ENCODE results near the gene SLC7A5. TPM values are rescaled to one million over a fixed set of nuclear protein-coding genes. Genes with fewer than 3 reads are reported as not detected.
"Not testable (repeated sequence)": the region's sequence is repeated elsewhere in the genome, so short reads cannot be mapped to it uniquely, and the experiment has no call there.

The SLC7A5 gene
- polyA plus RNA-seq, 3 donors, result 4.8 to 10.0 (median 6.1) TPM

DNA sequence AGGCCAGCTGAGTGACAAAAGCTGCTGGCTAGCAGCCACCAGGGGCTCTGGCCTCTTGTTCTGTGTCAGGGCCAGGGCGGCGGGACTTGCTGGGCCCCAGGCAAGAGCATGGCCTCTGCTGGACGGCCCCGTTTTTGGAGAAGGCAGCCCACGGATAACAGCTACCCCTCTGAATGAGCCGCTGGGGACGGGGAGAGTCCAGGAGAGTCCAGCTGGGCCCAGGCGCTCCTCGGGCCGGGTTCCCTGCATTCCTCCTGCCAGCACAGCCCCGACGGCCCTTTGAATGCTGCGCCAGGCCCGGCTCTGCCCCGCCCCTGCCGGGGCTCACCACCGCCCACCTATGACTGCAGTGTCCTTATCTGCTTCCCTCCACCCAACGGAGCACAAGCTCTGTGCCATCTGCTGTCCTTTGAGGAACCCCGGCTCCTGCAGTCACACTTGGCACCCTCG, 33.4 kb downstream of the SLC7A5 start:
- no peak for DNase-seq

DNA sequence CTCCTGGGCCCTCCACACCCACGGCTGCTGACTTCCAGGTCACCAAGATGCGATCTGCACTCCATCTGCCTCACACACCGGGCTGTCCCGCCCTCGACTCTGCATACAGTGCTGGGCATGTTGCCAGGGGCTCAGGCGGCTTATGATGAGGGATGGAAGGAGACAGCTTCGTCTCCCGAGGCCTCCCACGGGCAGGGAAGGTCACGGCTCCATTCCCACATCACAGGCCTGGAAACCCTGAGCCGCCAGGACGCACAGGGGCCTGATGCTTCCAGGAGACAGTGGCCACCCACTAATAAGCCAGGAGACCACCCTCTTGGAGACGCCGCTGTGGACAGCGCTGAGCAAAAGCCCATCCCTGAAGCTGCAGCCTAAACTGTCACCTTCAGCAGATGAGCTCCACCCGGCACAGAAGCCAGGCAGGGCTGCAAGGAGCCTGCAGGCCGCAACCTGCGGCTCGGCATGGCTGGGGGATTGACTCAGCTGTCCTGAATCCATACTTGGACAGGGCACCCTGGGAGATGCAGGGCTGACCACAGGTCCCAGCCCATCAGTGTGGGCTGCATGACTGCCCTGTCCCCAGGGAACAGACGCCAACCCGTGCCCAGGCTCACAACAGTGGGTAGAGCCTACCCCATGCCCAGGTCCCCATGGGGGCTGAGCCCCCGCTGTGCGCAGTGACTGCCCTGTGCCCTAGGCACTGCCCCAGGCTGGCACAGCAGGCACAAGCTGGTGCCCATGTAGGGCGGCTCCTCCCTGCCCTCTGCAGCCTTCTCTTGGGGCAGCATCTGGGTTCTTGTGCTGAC, 34.4 kb downstream of the SLC7A5 start:
- DNase-seq, result no peak

DNA sequence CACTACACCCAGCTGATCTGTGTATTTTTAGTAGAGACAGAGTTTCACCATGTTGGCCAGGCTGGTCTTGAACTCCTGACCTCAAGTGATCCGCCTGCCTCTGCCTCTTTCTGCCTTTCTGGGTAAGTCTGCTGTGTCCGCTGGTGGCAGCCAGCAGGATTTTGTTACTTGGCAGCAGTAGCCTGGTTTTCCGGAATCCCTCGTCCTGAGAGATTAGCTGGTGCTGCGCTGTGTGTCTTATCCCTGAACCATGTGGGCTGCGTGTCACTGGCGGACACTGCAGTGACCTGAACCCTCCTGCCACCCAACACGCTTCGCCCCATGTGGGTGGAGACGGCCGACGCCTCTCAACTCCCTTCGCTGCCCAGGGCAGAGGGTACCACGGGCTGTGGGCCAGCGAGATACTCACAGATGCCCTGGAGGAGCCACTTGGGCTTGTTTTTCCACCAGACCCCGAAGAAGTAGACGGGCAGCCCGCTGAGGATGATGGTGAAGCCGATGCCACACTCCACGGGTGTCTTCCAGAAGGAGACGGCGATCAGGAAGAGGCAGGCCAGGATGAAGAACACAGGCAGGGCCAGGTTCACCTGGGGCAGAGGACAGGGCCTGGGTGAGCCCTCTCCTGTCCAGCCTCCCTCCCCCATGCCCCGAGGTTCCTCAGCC, 35.2 kb downstream of the SLC7A5 start:
- DNase-seq, result no peak

DNA sequence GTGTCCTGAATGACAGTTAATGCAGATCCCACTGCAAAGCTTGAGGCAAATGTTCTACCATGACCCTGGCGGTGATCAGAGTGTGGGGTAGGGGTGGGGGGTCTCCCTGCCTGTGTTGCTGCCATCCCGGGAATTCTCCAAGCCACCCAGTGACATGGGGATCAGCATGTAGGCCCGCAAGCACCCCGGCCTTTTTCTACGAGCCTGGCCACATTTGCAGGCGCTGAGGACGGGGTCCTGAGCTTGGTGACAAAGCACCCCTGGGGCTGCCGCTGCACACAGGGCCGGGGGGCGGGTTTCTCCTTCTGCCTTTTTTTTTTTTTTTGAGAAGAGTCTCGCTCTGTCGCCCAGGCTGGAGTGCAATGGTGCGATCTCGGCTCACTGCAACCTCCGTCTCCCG, 35.8 kb downstream of the SLC7A5 start:
- no peak for DNase-seq

DNA sequence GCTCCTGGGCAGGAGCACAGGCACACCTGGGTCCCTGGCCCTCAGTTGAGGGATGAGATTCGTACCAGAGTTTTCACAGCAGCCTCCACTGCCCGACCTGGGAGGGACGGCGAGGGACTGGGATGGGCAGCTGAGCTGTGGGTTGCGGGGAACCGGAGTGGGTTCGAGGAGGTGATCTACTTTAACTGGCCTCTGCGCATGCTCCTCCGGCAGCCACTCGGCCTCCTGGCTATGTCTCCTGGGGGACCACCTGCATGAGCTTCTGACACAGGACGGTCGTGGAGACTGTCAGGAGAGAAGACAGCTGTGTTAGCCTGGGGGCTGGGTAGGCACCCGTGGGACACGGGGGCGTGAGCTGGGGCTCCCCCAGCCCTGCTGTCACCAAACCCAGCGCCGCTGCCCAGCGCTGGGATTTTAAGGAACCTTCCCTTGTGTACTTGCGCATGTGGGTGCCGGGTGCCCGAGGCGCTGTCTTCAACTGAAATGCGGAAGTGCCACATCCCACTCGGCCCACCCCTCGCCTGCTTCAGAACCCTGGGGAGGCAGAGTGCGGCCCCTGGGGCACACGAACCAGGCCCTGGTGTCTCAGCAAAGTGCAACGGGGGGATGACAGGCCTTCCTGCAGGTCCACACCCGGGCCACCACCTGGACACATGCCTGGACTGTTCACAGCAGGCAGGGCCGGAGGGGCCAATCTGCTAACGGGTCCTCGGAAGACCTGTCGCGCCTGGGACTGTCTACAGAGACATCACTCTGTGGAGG, 36.4 kb downstream of the SLC7A5 start:
- no peak for DNase-seq

DNA sequence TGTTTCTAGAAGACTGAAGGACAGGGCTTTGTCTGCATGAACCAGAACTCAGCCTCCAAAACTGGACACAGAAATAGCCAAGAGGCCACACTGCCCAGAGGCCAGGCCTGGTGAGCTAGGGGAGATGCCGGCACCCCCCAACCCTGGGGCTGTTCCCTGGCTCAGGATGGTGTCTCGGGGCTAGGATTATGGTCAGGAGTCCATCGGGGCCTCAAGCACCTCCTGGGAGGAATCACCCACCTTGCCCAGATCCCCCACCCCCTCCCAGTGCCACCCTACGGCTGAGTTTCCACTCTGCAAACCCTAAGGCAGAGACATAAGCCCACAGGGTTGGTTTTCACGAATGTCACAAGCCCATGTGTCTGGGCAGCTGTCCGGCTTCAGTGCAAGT, 37.2 kb downstream of the SLC7A5 start:
- no peak for DNase-seq

DNA sequence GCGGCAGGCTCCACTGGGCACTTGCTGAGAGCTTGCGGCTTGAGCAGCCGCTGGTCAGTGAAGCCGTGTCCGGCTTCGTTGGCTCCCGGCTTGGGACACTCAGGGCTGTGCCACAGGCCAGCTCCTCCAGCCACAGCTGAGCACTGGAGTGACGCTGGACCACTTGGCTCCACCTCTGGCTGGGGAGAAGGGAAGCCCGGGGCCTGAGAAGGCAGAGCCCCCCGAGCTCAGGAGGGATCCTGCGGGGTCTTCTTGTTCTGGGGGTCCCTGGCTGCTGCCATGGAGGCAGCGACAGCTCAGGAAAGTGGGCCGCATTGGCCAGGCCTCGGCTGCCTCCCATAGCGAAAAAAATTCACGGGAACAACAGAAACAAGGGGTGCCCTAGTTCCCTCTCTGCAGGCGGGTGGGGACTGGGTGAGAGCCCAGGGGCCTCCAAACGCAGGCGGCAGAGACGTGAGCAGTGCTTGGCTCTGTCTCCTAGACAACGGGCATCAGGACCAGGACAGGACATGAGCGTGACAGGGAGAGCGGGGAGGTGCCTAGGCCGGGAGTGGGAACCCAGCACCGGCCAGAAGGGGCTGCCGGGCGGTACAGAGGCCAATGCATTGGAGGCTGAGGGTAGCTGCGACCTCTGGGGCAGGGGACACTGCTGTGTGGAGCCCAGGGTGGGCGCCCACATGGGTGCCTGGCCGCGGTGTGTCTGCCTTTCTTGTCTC, 37.7 kb downstream of the SLC7A5 start:
- no peak for DNase-seq

DNA sequence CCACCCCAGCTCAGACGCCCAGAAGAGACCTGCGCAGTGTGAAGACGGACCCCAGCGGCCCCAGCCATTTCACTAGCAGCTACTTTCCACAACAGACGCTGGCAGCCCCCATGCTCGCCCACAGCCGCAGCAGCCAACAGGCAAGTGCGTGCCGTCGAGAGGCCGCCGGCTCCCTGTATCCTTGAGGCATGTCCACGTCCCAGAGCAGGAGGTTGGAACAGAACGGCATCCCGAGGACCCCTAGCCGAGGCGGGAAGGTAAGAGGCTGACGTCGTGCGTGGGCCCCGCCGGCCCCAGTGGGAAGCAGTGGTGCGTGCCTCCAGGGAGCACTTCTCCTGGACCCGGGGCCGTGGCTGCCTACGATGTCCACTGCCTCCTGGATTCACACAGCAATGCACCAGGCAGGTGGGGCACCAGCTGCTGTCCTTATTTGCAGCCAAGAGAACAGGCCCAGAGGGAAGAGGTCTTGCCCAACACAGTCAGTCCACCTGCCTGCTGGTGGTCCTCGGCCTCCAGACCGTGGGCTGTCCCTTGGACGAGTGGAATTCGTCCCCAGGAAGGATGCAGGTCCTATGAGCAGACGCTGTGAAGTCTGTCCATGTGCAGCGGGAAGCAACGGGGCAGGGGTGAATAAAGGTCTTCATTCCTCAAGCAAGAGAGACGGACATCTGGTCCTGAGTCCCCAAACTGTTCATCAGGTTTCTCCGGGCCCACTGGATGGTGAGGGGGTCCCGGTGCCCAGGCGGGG, 38.5 kb downstream of the SLC7A5 start:
- DNase-seq, result no peak

DNA sequence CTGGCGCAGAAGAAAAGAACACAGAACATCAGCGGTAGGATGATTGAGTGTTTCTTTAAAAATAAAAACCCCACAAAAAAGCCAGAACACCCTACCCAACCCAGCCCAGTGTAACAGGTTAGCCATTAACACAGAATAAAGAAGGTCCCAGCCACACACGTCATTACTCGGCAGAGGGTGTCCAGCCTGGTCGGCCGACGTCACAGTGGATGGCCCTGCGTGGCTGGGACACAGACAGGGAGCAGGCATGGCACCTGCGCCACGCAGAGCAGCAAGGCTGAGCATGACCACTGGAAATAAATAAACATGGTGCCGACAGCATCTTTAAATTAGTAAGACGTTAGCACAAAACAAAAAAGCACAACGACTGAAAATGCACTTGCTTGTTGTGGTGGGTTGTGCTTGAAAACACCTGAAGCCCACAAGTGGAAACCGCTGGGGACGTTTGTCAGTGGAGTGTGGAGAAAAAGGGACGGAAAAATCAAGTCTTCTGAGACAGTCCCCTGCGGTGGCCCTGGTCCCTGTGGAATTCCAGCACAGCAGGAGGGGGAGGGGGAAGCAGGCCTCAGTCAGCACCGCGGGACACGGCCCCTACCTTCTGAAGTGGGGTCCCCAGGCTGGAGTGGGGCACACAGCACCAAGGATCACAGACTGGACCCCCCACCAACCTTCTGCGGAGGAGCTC, 39.2 kb downstream of the SLC7A5 start:
- no peak for DNase-seq

DNA sequence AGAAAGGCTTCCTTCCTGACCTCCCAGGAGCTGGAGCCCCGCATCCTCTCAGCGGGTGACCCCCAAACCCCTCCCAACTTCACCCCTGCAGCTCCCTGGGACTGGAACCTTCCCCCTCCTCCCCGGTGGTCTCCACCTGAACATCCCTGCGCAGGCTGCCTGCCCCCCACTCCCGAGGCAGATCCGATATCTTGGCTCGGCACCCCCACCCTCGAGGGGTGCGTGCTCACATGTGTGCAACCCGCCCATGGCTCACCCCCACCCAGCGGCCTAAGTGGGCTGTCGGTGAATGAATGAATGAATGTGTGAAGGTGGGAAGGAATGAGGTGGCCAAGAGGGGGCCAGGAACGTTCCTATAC, 39.7 kb downstream of the SLC7A5 start:
- no peak for DNase-seq

DNA sequence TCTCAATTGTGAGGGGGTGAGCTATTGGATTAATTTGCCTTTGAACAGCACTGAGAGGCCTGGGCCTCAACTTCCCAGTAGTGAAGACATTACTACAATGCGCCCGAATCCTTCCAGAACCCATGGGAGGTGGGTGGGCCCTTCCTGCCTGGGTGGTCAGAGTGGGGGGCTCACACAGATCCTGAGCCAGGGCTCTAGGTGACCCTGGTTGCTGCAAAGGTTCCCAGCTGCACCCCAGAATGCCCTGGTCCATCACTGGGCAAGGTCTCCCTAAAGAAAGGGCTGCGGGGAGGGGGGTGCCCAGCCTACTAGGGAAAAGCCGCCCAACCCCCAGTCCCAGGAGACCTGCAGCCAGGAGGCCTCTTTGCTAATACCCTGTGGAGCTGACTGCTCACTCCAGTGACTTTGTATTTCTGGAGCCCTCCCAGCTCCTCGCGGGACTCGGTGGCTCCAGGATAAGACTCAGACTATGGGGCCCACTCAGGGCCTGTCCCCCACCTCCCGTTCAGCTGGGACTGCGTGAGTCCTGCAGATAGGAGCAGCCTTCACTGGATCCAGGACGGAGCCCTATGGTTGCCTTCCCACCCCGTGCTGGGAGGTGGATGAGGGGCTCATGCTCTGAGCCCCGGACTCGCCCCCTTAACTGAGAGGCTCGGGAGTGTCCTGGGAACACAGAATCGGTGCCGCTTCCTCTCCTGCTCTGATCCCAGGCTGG, 40.2 kb downstream of the SLC7A5 start:
- no peak for DNase-seq

DNA sequence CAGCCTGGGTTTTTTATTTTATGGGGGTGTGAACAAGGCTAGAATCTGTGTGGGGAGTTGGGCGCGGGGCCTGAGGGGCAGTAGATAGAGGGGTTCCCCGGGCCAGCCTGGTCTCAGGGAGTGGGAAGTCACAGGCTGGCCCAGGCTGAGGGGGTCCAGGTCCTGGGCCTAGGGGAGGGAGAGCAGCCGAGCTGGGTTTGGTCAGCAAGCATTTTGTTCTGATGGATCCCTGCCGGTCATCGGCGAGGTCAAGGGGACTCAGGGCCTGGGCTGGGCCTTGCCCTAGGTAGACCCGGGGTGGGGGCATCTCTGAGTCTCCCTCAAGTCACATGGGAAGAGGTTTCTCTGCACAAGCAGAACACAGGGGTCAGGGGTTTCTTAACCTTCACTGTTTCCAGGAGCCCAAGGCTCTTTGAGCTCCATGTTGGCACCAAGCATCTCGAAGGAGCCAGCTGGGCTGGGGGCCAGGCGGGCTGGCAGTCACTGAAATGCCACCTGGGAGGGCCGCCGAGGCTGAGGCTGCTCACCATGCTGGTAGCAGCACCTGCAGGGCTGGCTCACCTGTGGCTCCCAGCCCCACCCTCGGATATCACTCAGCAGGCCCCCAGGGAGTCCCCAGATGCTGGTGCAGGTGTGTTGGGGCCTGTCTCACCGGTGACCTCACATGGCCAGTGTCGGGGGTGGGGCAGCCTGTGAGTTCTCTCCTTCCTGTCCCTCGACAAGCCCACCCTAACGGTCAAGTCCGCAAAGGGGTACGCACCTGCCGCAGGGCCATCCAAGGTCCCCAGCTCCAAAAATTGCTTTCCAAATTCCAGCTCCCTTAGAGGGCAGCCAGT, 41.0 kb downstream of the SLC7A5 start:
- no peak for DNase-seq

DNA sequence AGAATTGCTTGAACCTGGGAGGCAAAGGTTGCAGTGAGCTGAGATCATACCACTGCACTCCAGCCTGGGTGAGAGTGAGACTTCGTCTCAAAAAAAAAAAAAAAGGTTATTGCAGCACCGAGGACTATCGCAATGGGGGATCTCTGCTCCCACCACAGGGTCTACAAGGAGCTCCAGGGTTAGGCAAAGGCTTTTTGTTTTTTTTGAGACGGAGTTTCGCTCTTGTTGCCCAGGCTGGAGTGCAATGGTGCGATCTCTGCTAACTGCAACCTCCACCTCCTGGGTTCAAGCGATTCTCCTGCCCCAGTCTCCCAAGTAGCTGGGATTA, 41.8 kb downstream of the SLC7A5 start:
- not testable (repeated sequence) for DNase-seq

DNA sequence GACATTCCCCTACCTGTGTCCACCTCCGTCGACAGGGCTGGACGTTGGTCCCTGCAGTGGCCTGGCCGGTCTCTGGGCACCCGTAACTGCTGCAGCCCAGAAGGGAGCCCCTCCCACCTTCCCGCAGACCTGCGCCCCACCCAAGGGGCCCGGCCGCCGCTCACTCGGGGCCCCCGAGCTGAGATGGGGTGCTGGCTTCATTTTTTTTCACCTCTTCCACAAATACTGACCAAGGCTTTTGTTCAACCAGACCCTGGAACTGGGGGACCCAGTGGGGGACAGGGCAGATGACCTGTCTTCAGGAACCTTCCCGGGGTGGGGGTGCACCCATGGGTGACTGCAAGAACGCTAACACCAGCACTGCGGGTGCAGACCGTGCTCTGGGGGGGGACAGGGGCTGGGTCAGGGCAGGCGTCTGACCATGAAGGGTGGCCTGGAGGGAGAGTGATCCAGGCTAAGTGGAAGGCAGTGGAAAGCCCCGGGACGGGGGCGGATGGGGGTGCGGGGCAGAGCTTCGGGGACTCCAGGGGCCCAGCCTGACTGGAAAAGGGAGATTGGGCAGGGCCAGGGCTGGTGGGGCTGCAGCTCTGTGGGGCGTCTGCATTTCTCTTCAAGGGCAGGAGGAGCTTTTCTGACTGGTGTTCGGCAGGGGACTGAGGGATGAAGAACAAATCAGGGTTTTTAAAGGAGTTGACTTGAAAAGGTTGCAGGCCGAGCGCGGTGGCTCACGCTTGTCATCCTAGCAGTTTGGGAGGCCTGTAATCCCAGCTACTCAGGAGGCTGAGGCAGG, 42.3 kb downstream of the SLC7A5 start:
- no peak for DNase-seq

DNA sequence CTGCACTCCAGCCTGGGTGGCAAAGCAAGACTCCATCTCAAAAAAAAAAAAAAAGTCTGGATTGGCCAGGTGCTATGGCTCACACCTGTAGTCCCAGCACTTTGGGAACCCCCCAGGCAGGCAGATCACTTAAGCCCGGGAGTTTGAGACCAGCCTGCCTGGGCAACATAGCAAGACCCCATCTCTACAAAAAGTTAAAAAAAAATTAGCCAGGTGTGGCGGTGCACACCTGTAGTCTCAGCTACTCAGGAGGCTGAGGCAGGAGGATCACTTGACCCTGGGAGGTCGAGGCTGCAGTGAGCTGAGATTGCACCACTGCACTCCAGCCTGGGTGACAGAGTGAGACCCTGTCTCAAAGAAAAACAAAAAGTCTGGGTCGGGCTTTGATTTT, 42.9 kb downstream of the SLC7A5 start:
- not testable (repeated sequence) for DNase-seq

DNA sequence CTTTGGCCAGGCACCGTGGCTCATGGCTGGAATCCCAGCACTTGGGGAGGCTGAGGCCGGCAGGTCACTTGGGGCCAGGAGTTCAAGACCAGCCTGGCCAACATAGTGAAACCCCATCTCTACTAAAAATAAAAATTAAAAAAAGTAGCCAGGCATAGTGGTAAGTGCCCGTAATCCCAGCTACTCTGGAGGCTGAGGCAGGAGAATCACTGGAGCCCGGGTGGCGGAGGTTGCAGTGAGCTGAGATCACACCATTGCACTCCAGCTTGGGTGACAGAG, 43.5 kb downstream of the SLC7A5 start:
- not testable (repeated sequence) for DNase-seq

DNA sequence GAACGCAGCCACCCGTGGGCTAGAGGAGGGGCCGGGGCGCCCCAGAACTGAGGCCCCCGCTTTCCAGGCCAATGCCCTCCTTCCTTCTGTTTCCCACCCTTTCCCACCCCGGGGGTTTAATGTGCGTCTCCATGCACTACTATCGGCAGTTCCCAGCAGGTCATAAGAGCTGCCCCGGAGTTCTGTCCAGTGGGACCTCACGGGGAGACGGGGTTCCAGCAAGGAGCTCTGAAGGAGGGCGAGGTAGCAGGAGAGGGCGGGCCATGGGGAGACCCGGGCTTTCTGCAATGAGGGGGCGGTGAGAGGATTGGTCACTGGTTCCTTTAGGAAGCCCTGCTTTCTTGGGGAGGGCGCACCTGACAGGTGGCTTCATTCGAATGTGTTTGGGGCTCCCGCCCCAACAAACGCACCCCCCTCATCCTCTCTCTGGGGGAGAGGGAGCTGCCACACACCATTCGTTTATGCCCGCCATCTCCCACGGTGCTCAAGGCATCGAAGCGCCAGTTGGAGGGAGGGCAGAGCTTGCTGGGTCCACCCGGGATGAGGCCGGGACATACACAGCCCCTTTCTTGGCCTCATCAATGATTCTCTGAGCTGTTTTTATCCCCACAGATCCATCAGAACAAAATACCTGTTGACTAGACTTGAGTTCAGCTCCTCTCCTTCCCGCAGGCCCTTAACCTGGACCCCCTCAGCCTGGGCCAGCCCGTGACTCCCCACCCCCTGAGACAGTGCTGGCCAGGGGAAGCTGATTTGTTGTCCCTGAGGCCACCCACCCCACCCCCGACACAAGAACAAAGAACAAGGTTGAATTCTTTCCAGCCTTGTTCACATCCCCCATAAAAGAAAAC, 44.1 kb downstream of the SLC7A5 start:
- no peak for DNase-seq
